HG03066 (cell line): ENCODE measurements around the gene EPHA3.

Experiments
- ATAC-seq: cut with Tn5 transposase; IDR thresholded peaks from one replicate; pipeline ENCODE4 v1.9.1; 2021; ENCODE audit warnings: low read depth; ENCODE audit not compliant: unreplicated experiment

Gene EPHA3

GRCh38 chr3:89144080-89144479 lies 36.7 kb downstream of the EPHA3 start:
- no peak for ATAC-seq

- ATAC-seq: no peak
Observed at GRCh38 chr3:89145995-89146394, 38.6 kb downstream of the EPHA3 start.

GRCh38 chr3:89154416-89154815 lies 47.0 kb downstream of the EPHA3 start:
- ATAC-seq: no peak

GRCh38 chr3:89155811-89156210 lies 48.4 kb downstream of the EPHA3 start:
- no peak for ATAC-seq

- ATAC-seq: no peak
Observed at GRCh38 chr3:89157575-89157974, 50.2 kb downstream of the EPHA3 start.

- no peak for ATAC-seq
Observed at GRCh38 chr3:89159605-89160004, 52.2 kb downstream of the EPHA3 start.

- no peak for ATAC-seq
Observed at GRCh38 chr3:89164774-89165173, 57.4 kb downstream of the EPHA3 start.

GRCh38 chr3:89165636-89166263 lies 58.3 kb downstream of the EPHA3 start:
- ATAC-seq: no peak

GRCh38 chr3:89171687-89172545 lies 64.5 kb downstream of the EPHA3 start:
- no peak for ATAC-seq

- ATAC-seq: no peak
Observed at GRCh38 chr3:89173546-89173945, 66.1 kb downstream of the EPHA3 start.

GRCh38 chr3:89179355-89180001 lies 72.1 kb downstream of the EPHA3 start:
- peak; percentile 87 for ATAC-seq

GRCh38 chr3:89180334-89180733 lies 72.9 kb downstream of the EPHA3 start:
- ATAC-seq: no peak

GRCh38 chr3:89182056-89182455 lies 74.6 kb downstream of the EPHA3 start:
- ATAC-seq: no peak

GRCh38 chr3:89184151-89184995 lies 77.0 kb downstream of the EPHA3 start:
- ATAC-seq: no peak

GRCh38 chr3:89186456-89186855 lies 79.0 kb downstream of the EPHA3 start:
- ATAC-seq: no peak

- ATAC-seq: no peak
Observed at GRCh38 chr3:89198591-89198990, 91.2 kb downstream of the EPHA3 start.

GRCh38 chr3:89212619-89213018 lies 105.2 kb downstream of the EPHA3 start:
- no peak for ATAC-seq

- no peak for ATAC-seq
Observed at GRCh38 chr3:89216016-89216739, 108.8 kb downstream of the EPHA3 start.

- ATAC-seq: no peak
Observed at GRCh38 chr3:89217148-89217685, 109.8 kb downstream of the EPHA3 start.

GRCh38 chr3:89221924-89222323 lies 114.5 kb downstream of the EPHA3 start:
- no peak for ATAC-seq
